ENCODE data around the gene NANP.
"Not testable (repeated sequence)": the region's sequence is repeated elsewhere in the genome, so short reads cannot be mapped to it uniquely, and the experiment has no call there.

Gene NANP

GRCh38 chr20:25623736-25624499, at the start of gene NANP:
Gene NANP, minus strand, starts transcription at chr20:25624014. Its CDS starts 66 bp downstream, at chr20:25623948.
- no peak for TF ChIP-seq CTCF (IDR thresholded peaks at IDR 0.05; ENCODE audit: low read depth, low read length, missing control alignments)
- peak within 1 kb of the TSS; percentile 91 for H3K4me3 ChIP-seq (replicated peaks; ENCODE audit: low read depth, low read length)
- peak; percentile 93 for DNase-seq (ENCODE audit: extremely low read depth, low read depth)

- H3K4me3 ChIP-seq (replicated peaks; ENCODE audit: low read depth, low read length): no peak overlapping the region
- DNase-seq (ENCODE audit: extremely low read depth, low read depth): no peak
- TF ChIP-seq CTCF (IDR thresholded peaks at IDR 0.05; ENCODE audit: low read depth, low read length, missing control alignments): no peak
Observed at GRCh38 chr20:25672659-25673235, 48.9 kb upstream of the NANP start.

- DNase-seq (ENCODE audit: extremely low read depth, low read depth): no peak
- H3K4me3 ChIP-seq (replicated peaks; ENCODE audit: low read depth, low read length): no peak overlapping the region
- TF ChIP-seq CTCF (IDR thresholded peaks at IDR 0.05; ENCODE audit: low read depth, low read length, missing control alignments): peak; percentile 17
Observed at GRCh38 chr20:25669826-25670422, 46.1 kb upstream of the NANP start.

- no peak overlapping the region for H3K4me3 ChIP-seq (replicated peaks; ENCODE audit: low read depth, low read length)
- no peak for DNase-seq (ENCODE audit: extremely low read depth, low read depth)
- TF ChIP-seq CTCF (IDR thresholded peaks at IDR 0.05; ENCODE audit: low read depth, low read length, missing control alignments): no peak
Observed at GRCh38 chr20:25668446-25668845, 44.6 kb upstream of the NANP start.

- H3K4me3 ChIP-seq (replicated peaks; ENCODE audit: low read depth, low read length): no peak overlapping the region
- no peak for DNase-seq (ENCODE audit: extremely low read depth, low read depth)
- TF ChIP-seq CTCF (IDR thresholded peaks at IDR 0.05; ENCODE audit: low read depth, low read length, missing control alignments): no peak
Observed at GRCh38 chr20:25659999-25660398, 36.2 kb upstream of the NANP start.

- no peak for DNase-seq (ENCODE audit: extremely low read depth, low read depth)
Observed at GRCh38 chr20:25654487-25654886, 30.7 kb upstream of the NANP start.

GRCh38 chr20:25652866-25653265, 29.1 kb upstream of the NANP start:
- H3K4me3 ChIP-seq (replicated peaks; ENCODE audit: low read depth, low read length); DNase-seq (ENCODE audit: extremely low read depth, low read depth): not testable (repeated sequence)

More at GRCh38 chr20:25654487-25654886, 30.7 kb upstream of the NANP start:
- TF ChIP-seq CTCF (IDR thresholded peaks at IDR 0.05; ENCODE audit: low read depth, low read length, missing control alignments): no peak
- no peak overlapping the region for H3K4me3 ChIP-seq (replicated peaks; ENCODE audit: low read depth, low read length)

Data from HFF-Myc (cell line).